H1 (cell line): ENCODE results near the gene THSD1. TPM values are rescaled to one million over a fixed set of nuclear protein-coding genes. Genes with fewer than 3 reads are reported as not detected.

Experiments used
- CTCF ChIA-PET: fragments of 300-600 bp; sonication (Branson Sonifier 250); formaldehyde crosslinking; loops from one replicate; lab custom pipeline; 2021; ENCODE audit not compliant: partially characterized antibody; lab: Charles Lee
- POLR2A ChIA-PET: fragments of 300-600 bp; sonication (Branson Sonifier 250); formaldehyde crosslinking; loops from one replicate; lab custom pipeline; 2021; ENCODE audit warnings: inconsistent platforms; ENCODE audit not compliant: partially characterized antibody; lab: Charles Lee
- DNase-seq, 2 experiments: peaks; one replicate each; pipeline versions ENCODE4 v3.0.0 to v3.0.0-alpha.2; 2010 to 2022; ENCODE audit warnings: low spot score in 2 of 2, low read depth in 1 of 2, mixed read lengths in 1 of 2
- FAIRE-seq: peaks from 2 replicates; lab custom pipeline; 2011; peaks lifted over from hg19 to GRCh38; lab: Jason Lieb, UNC
- H2AFZ ChIP-seq: 2 replicates; pipeline ENCODE4 v1.8.1; 2012; ENCODE audit warnings: low read length, inconsistent platforms
- H2AK5ac ChIP-seq: 2 replicates; pipeline ENCODE4 v1.6.1; 2013; ENCODE audit warnings: low read depth, low read length
- H2BK120ac ChIP-seq: replicated peaks from 2 replicates; pipeline ENCODE3; 2013; ENCODE audit warnings: low read depth, low read length, inconsistent platforms
- H2BK12ac ChIP-seq: 2 replicates; pipeline ENCODE4 v1.6.1; 2013; ENCODE audit warnings: low read depth, low read length
- H2BK15ac ChIP-seq: 2 replicates; pipeline ENCODE4 v1.6.1; 2013; ENCODE audit warnings: low read length
- H2BK20ac ChIP-seq: 2 replicates; pipeline ENCODE4 v1.6.1; 2013; ENCODE audit warnings: low read length
- H2BK5ac ChIP-seq: 2 replicates; pipeline ENCODE4 v1.6.1; 2013; ENCODE audit warnings: low read depth, low read length
- H3K14ac ChIP-seq: 2 replicates; pipeline ENCODE4 v1.6.1; 2013; ENCODE audit warnings: inconsistent platforms; ENCODE audit not compliant: insufficient read length
- H3K18ac ChIP-seq: 2 replicates; pipeline ENCODE4 v1.6.1; 2013; ENCODE audit warnings: low read length; ENCODE audit errors: extremely low read depth
- H3K23ac ChIP-seq: 2 replicates; pipeline ENCODE4 v1.6.1; 2013; ENCODE audit warnings: inconsistent platforms; ENCODE audit not compliant: insufficient read length
- H3K23me2 ChIP-seq: 2 replicates; pipeline ENCODE4 v1.6.1; 2013; ENCODE audit warnings: low read depth, low read length
- H3K27ac ChIP-seq: 2 replicates; pipeline ENCODE4 v1.6.1; 2011; ENCODE audit warnings: low read depth, low read length, inconsistent platforms
- H3K27me3 ChIP-seq, 4 experiments: replicated peaks in 1 of 4; 1 replicate in 1 of 4; 2 replicates in 3 of 4; pipeline versions ENCODE4 v1.6.1 to v1.8.1; 2011 to 2013; ENCODE audit warnings: low read length in 3 of 4, mild to moderate bottlenecking in 3 of 4, inconsistent platforms in 2 of 4, mixed read lengths in 2 of 4, moderate library complexity in 1 of 4; ENCODE audit not compliant: control insufficient read depth in 3 of 4, insufficient read depth in 3 of 4; ENCODE audit errors: extremely low read depth in 1 of 4
- H3K36me3 ChIP-seq, 4 experiments: 2 replicates each; pipeline versions ENCODE4 v1.6.1 to v1.8.1; 2011 to 2013; ENCODE audit warnings: mild to moderate bottlenecking in 4 of 4, low read length in 3 of 4, moderate library complexity in 2 of 4, control low read depth in 1 of 4, inconsistent platforms in 1 of 4; ENCODE audit not compliant: insufficient read depth in 4 of 4, control insufficient read depth in 2 of 4
- H3K4ac ChIP-seq: replicated peaks from 2 replicates; pipeline ENCODE3; 2013; ENCODE audit warnings: low read length, low read depth, mixed read lengths, inconsistent platforms; ENCODE audit not compliant: insufficient read length
- H3K4me1 ChIP-seq, 4 experiments: replicated peaks in 1 of 4; 1 replicate in 1 of 4; 2 replicates in 3 of 4; pipeline versions ENCODE4 v1.6.1 to v1.8.1; 2011 to 2013; ENCODE audit warnings: low read length in 3 of 4, inconsistent platforms in 2 of 4, mixed read lengths in 1 of 4; ENCODE audit not compliant: insufficient read depth in 4 of 4, control insufficient read depth in 3 of 4
- H3K4me2 ChIP-seq, 2 experiments: 2 replicates each; pipeline versions ENCODE4 v1.6.1 to v1.8.1; 2011 to 2013; ENCODE audit warnings: low read depth in 2 of 2, low read length in 2 of 2, control low read depth in 1 of 2, inconsistent platforms in 1 of 2, mild to moderate bottlenecking in 1 of 2; ENCODE audit not compliant: insufficient read depth in 1 of 2
- H3K4me3 ChIP-seq, 4 experiments: fragments of 200-600, 300-600 bp in 1 of 4; sonication (generic), shearing (Covaris generic), sonication (Bioruptor Twin) in 1 of 4; 2 replicates each; pipeline versions ENCODE4 v1.5.1 to v1.8.1; 2011 to 2016; ENCODE audit warnings: low read length in 4 of 4, low read depth in 3 of 4, control low read depth in 2 of 4, inconsistent platforms in 2 of 4, mild to moderate bottlenecking in 2 of 4, mixed read lengths in 1 of 4, moderate library complexity in 1 of 4; ENCODE audit not compliant: insufficient read depth in 2 of 4; ENCODE audit errors: extremely low read depth in 1 of 4
- H3K56ac ChIP-seq: replicated peaks from 2 replicates; pipeline ENCODE3; 2013; ENCODE audit warnings: low read depth, mild to moderate bottlenecking, mixed read lengths, low read length, inconsistent platforms; ENCODE audit not compliant: insufficient read length
- H3K79me1 ChIP-seq: 2 replicates; pipeline ENCODE4 v1.6.1; 2013; ENCODE audit warnings: low read depth, low read length, control low read depth
- H3K79me2 ChIP-seq, 2 experiments: 2 replicates each; pipeline versions ENCODE4 v1.6.1 to v1.8.1; 2012 to 2013; ENCODE audit warnings: low read length in 2 of 2, mild to moderate bottlenecking in 2 of 2, inconsistent platforms in 1 of 2; ENCODE audit not compliant: insufficient read depth in 2 of 2, control insufficient read depth in 1 of 2
- H3K9ac ChIP-seq, 4 experiments: replicated peaks in 1 of 4; 1 replicate in 1 of 4; 2 replicates in 3 of 4; pipeline versions ENCODE4 v1.6.1 to v1.8.1; 2011 to 2013; ENCODE audit warnings: low read depth in 3 of 4, low read length in 3 of 4, control low read depth in 2 of 4, mild to moderate bottlenecking in 2 of 4, moderate library complexity in 2 of 4, inconsistent platforms in 1 of 4; ENCODE audit errors: extremely low read depth in 1 of 4
- H3K9me3 ChIP-seq, 2 experiments: 2 replicates each; pipeline versions ENCODE4 v1.6.1 to v1.8.1; 2012 to 2013; ENCODE audit warnings: mild to moderate bottlenecking in 2 of 2, moderate library complexity in 2 of 2, control low read depth in 1 of 2, inconsistent platforms in 1 of 2, low read depth in 1 of 2, low read length in 1 of 2, mixed read lengths in 1 of 2; ENCODE audit not compliant: insufficient read depth in 2 of 2
- H4K20me1 ChIP-seq, 2 experiments: replicated peaks in 1 of 2; 2 replicates each; pipeline versions ENCODE3 to v1.8.1; 2011 to 2013; ENCODE audit warnings: inconsistent platforms in 2 of 2, low read length in 2 of 2, mild to moderate bottlenecking in 1 of 2; ENCODE audit not compliant: insufficient read depth in 2 of 2, control insufficient read depth in 1 of 2
- H4K5ac ChIP-seq: 2 replicates; pipeline ENCODE4 v1.6.1; 2013; ENCODE audit warnings: low read length, low read depth, mixed read lengths, inconsistent platforms; ENCODE audit not compliant: insufficient read length
- H4K8ac ChIP-seq: 2 replicates; pipeline ENCODE4 v1.8.0; 2013; ENCODE audit warnings: mild to moderate bottlenecking, moderate library complexity, low read length, inconsistent platforms; ENCODE audit not compliant: insufficient read depth; ENCODE audit errors: extremely low read depth
- H4K91ac ChIP-seq: replicated peaks from 2 replicates; pipeline ENCODE3; 2013; ENCODE audit warnings: low read length, mixed read lengths, inconsistent platforms; ENCODE audit not compliant: insufficient read length
- CEBPB ChIP-seq: IDR thresholded peaks from 2 replicates; pipeline ENCODE4 v1.6.1; 2012; ENCODE audit warnings: low read depth, low read length
- GTF2F1 ChIP-seq: IDR thresholded peaks from 2 replicates; pipeline ENCODE4 v1.6.1; 2012; ENCODE audit warnings: low read depth, low read length, improper control_type of control experiment, borderline replicate concordance
- NRF1 ChIP-seq: IDR thresholded peaks from 2 replicates; pipeline ENCODE4 v1.6.1; 2011; ENCODE audit warnings: mild to moderate bottlenecking, low read depth, low read length, improper control_type of control experiment
- POU5F1 ChIP-seq: IDR thresholded peaks from 2 replicates; pipeline ENCODE4 v1.6.1; 2011; ENCODE audit warnings: low read depth, mild to moderate bottlenecking, low read length, moderate library complexity
- RAD21 ChIP-seq, 2 experiments: IDR thresholded peaks in 1 of 2; conservative IDR thresholded peaks in 1 of 2; 2 replicates each; pipeline ENCODE4 v1.6.1; 2011; ENCODE audit warnings: low read depth in 2 of 2, low read length in 2 of 2, improper control_type of control experiment in 1 of 2, inconsistent platforms in 1 of 2, mild to moderate bottlenecking in 1 of 2, moderate library complexity in 1 of 2
- SIX5 ChIP-seq: IDR thresholded peaks from 2 replicates; pipeline ENCODE4 v1.6.1; 2011; ENCODE audit warnings: mild to moderate bottlenecking, low read depth, low read length
- SP2 ChIP-seq: IDR thresholded peaks from 2 replicates; pipeline ENCODE4 v1.6.1; 2012; ENCODE audit warnings: mild to moderate bottlenecking, low read length, inconsistent platforms
- SP4 ChIP-seq: IDR thresholded peaks from 2 replicates; pipeline ENCODE4 v1.6.1; 2012; ENCODE audit warnings: low read length, inconsistent platforms
- TAF7 ChIP-seq: optimal IDR thresholded peaks from 2 replicates; pipeline ENCODE3; 2011; ENCODE audit warnings: low read depth, mild to moderate bottlenecking, inconsistent platforms, low read length, moderate library complexity, borderline replicate concordance
- TEAD4 ChIP-seq: IDR thresholded peaks from 2 replicates; pipeline ENCODE4 v1.6.1; 2012; ENCODE audit warnings: low read depth, low read length, inconsistent platforms, mixed read lengths
- YY1 ChIP-seq: IDR thresholded peaks from 2 replicates; pipeline ENCODE4 v1.6.1; 2011; ENCODE audit warnings: low read depth, mild to moderate bottlenecking, low read length
- WGBS, 2 experiments: shearing (Covaris generic) in 1 of 2; methylation state at CpG; one replicate each; pipeline versions ENCODE4 v1.1.6 to v1.1.7; 2013 to 2015; ENCODE audit warnings: low lambda C conversion rate in 2 of 2, mixed read lengths in 2 of 2, inconsistent platforms in 1 of 2, low coverage in 1 of 2, missing lambda C conversion rate in 1 of 2; ENCODE audit not compliant: insufficient replicate concordance in 2 of 2, insufficient coverage in 1 of 2, insufficient read length in 1 of 2; ENCODE audit errors: extremely low coverage in 1 of 2, missing lambda C conversion rate in 1 of 2; 5-methylcytosine and 5-hydroxymethylcytosine counted together
- polyA plus RNA-seq, 7 experiments: library from polyadenylated mRNA; depleted of rRNA in 3 of 7; stranded (reverse) in 5 of 7; unstranded in 2 of 7; fragments of >200 nt in 5 of 7; fragments of 200-250 nt in 2 of 7; gene quantifications; 1 replicate in 5 of 7; 2 replicates in 1 of 7; 4 replicates in 1 of 7; pipeline versions ENCODE4 v1.2.1 to v1.2.3, GENCODE V29; 2011 to 2013; ENCODE audit warnings: missing spikeins in 2 of 7, mixed read lengths in 2 of 7
- total RNA-seq: library from RNA; stranded (reverse); fragmentation: NEBNext Ultra II Directional; extraction: Animal tissue kit (Norgen Biotek cat#: 25700); gene quantifications from 2 replicates; pipeline ENCODE4 v1.2.1, GENCODE V29; 2021
- TF ChIP-seq, protein P1 (sequence below): IDR thresholded peaks from 2 replicates; pipeline ENCODE4 v1.6.1; 2012; ENCODE audit warnings: inconsistent platforms

THSD1 gene
- total and polyA plus RNA-seq, 2 of the 8 experiments (the other 6 are each of a cell fraction or from before 2014, with no cell fraction given): 0.17 to 0.35 TPM

DNA sequence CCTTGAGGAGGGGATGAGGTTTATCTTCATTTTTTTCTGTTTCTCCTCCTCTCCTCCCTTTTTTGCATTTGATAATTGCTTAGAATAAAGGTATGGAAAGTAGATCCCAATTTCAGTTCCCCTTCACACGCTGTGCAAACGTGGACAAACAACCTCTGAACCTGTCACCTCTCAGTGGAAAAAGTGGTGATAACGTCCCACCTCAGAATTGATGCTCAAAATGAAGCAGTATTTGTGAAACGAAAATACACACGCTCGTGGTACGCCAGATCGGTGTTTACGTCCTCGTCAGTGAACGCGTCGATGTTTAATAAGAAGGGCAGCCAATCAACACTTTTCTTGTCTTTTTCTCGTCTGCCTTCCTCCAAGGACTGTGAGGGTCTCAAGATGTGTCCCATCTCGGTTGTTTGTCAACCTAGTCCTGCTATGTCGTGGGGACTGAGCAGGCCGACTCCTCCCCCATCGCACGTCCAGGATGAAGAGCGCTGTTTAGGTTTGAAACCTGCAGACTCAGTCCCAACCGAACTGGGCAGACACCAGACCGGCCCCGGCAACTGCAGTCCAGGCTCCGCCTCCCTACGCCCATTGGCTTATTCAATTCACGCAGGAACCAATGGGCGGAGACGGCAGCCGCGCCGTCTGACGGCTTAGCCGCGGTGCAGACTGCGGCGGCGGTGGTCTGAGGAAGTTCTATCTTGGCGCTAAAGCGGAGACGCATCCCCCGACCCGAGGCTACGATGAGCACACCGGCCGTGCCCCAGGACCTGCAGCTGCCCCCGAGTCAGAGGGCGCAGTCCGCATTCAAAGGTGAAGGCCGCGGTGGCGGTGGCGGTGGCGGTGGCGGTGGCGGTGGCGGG is 49.1 kb upstream of the THSD1 start, which contains the start of gene CKAP2:
TSS of gene CKAP2 (plus strand) at position 659 of the 857 bp plus-strand sequence. CDS start at position 738, 79 bp downstream.
- Histone ChIP-seq H3K23me2 (peaks cover 5% of the 10 kb centered on the region), H2BK15ac (no peak within 1 kb of the TSS), H3K27me3 (no peaks in the 10 kb centered on the region), H3K18ac (peak within 1 kb of the TSS; percentile 85), H4K5ac (peak within 1 kb of the TSS; percentile 98), H3K79me2 (peaks cover 0 to 21% of the 10 kb centered on the region in 2 experiments; a peak in 2 of 4 replicates), H2AK5ac (no peak within 1 kb of the TSS), H3K4ac (peak within 1 kb of the TSS; percentile 70), H4K8ac (peak within 1 kb of the TSS; percentile 69; the same call in 1 of the 2 replicates), H4K20me1 (peaks cover 0 to 2% of the 10 kb centered on the region in 2 experiments), H3K9ac (peak within 1 kb of the TSS; percentile 84 to 89 (median 88)), H3K56ac (peak within 1 kb of the TSS; percentile 98), H3K4me2 (peak within 1 kb of the TSS; percentile 92 to 93), H2BK20ac (no peak within 1 kb of the TSS), H3K4me1 (peaks cover 2 to 7% (median 3%) of the 10 kb centered on the region in 4 experiments; a peak in 4 of 7 replicates), H3K36me3 (peaks cover 0 to 31% (median 7%) of the 10 kb centered on the region in 4 experiments; a peak in 4 of 8 replicates), H3K23ac (no peak within 1 kb of the TSS), H4K91ac (no peak within 1 kb of the TSS), H2BK12ac (peak within 1 kb of the TSS; percentile 97), H3K14ac (no peak within 1 kb of the TSS), H3K27ac (peak within 1 kb of the TSS; percentile 72), H2BK120ac (no peak within 1 kb of the TSS), H2BK5ac (peak within 1 kb of the TSS; percentile 90), H3K9me3 (no peaks in the 10 kb centered on the region), H3K79me1 (no peaks in the 10 kb centered on the region), H3K4me3 (peak within 1 kb of the TSS; percentile 69 to 96 (median 84)), H2AFZ (peak within 1 kb of the TSS; percentile 86)
- 1% methylated on average over 53 of the region's 56 CpGs; no CpG with 5 or more reads in 1 of the 2 experiments for WGBS, 2 experiments
- peak; percentile 77 to 89 for DNase-seq
- FAIRE-seq: peak; percentile 19
- ChIA-PET POLR2A (no interaction called here), CTCF (no interaction called here)
- TF ChIP-seq RAD21 (IDR thresholded peaks at IDR 0.05 in 1 of 2, conservative IDR thresholded peaks at IDR 0.05 in 1 of 2; ENCODE audit: low read depth in 2 of 2, low read length in 2 of 2): peak in 1 of 2 experiments; percentile 14; a peak in 1 of 4 replicates
- no peak for TF ChIP-seq TEAD4
- TF ChIP-seq SP2: no peak
- TF ChIP-seq, protein P1, sequence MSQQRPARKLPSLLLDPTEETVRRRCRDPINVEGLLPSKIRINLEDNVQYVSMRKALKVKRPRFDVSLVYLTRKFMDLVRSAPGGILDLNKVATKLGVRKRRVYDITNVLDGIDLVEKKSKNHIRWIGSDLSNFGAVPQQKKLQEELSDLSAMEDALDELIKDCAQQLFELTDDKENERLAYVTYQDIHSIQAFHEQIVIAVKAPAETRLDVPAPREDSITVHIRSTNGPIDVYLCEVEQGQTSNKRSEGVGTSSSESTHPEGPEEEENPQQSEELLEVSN: no peak
- no peak for TF ChIP-seq POU5F1
- no peak for TF ChIP-seq GTF2F1
- no peak for TF ChIP-seq YY1
- peak; percentile 72 for TF ChIP-seq TAF7
- no peak for TF ChIP-seq NRF1
- TF ChIP-seq CEBPB: no peak
- TF ChIP-seq SP4: no peak
- no peak for TF ChIP-seq SIX5
